Measurements from ENCODE around the gene TRPV2. TPM values are rescaled to one million over a fixed set of nuclear protein-coding genes. Genes with fewer than 3 reads are reported as not detected.

TRPV2 gene
- total and polyA plus RNA-seq, 7 donors, result 1.6 to 10.3 (median 3.9) TPM

GRCh38 chr17:16475179-16475704 lies 59.9 kb downstream of the TRPV2 start:
- H3K4me1 ChIP-seq, result peaks cover 5% of the 10 kb centered on the region
- WGBS, 3 donors, result 88 to 93% (median 91%) methylated on average over 4 of the region's 4 CpGs
- H3K36me3 ChIP-seq (ENCODE audit: insufficient read depth in 1 of 2, low read depth in 1 of 2), result no peaks in the 10 kb centered on the region
- ATAC-seq (no peak), DNase-seq (no peak)
- H3K27ac ChIP-seq, result no peak overlapping the region
- no peak overlapping the region for H3K4me3 ChIP-seq
- H3K9me3 ChIP-seq, result no peaks in the 10 kb centered on the region
- peaks cover 0 to 4% (median 0%) of the 10 kb centered on the region in 3 donors for H3K27me3 ChIP-seq (ENCODE audit: insufficient read depth in 3 of 3, low read length in 2 of 3)
- intact Hi-C loops (cut with DNase I), result no loop called here
- TF ChIP-seq CTCF (IDR thresholded peaks at IDR 0.05), result no peak

GRCh38 chr17:16477255-16477654 lies 61.9 kb downstream of the TRPV2 start:
- no peak overlapping the region for H3K4me3 ChIP-seq
- no peaks in the 10 kb centered on the region for H3K27me3 ChIP-seq (ENCODE audit: insufficient read depth in 3 of 3, low read length in 2 of 3)
- intact Hi-C loops (cut with DNase I), result no loop called here
- H3K9me3 ChIP-seq, result no peaks in the 10 kb centered on the region
- DNase-seq (peak in 1 of 2 donors; percentile 50), ATAC-seq (peak; percentile 48 to 75 (median 62))
- TF ChIP-seq CTCF (IDR thresholded peaks at IDR 0.05), result no peak
- H3K4me1 ChIP-seq, result no peaks in the 10 kb centered on the region
- H3K27ac ChIP-seq, result peak overlapping the region; percentile 16
- H3K36me3 ChIP-seq (ENCODE audit: insufficient read depth in 1 of 2, low read depth in 1 of 2), result no peaks in the 10 kb centered on the region
- 47 to 58% (median 55%) methylated on average over 5 of the region's 5 CpGs for WGBS, 3 donors

- H3K27me3 ChIP-seq (ENCODE audit: insufficient read depth in 3 of 3, low read length in 2 of 3), result no peaks in the 10 kb centered on the region
- no peak for TF ChIP-seq CTCF (IDR thresholded peaks at IDR 0.05)
- ATAC-seq, result no peak
- H3K4me1 ChIP-seq, result no peaks in the 10 kb centered on the region
- no peak for DNase-seq
- peak overlapping the region; percentile 16 for H3K27ac ChIP-seq
- H3K4me3 ChIP-seq, result no peak overlapping the region
- no peaks in the 10 kb centered on the region for H3K9me3 ChIP-seq
- 78 to 92% (median 88%) methylated on average over 8 of the region's 8 CpGs for WGBS, 3 donors
- H3K36me3 ChIP-seq (ENCODE audit: insufficient read depth in 1 of 2, low read depth in 1 of 2), result no peaks in the 10 kb centered on the region
- intact Hi-C loops (cut with DNase I), result no loop called here
These were observed 62.3 kb downstream of the TRPV2 start for GRCh38 chr17:16477666-16478065.

GRCh38 chr17:16478649-16479048 lies 63.3 kb downstream of the TRPV2 start:
- no peak for TF ChIP-seq CTCF (IDR thresholded peaks at IDR 0.05)
- intact Hi-C loops (cut with DNase I), result no loop called here
- DNase-seq (no peak), ATAC-seq (no peak)
- Histone ChIP-seq H3K27ac (no peak overlapping the region), H3K4me3 (no peak overlapping the region), H3K27me3 (ENCODE audit: insufficient read depth in 3 of 3, low read length in 2 of 3) (no peaks in the 10 kb centered on the region), H3K9me3 (no peaks in the 10 kb centered on the region), H3K4me1 (no peaks in the 10 kb centered on the region), H3K36me3 (ENCODE audit: insufficient read depth in 1 of 2, low read depth in 1 of 2) (no peaks in the 10 kb centered on the region)
- WGBS, 3 donors, result 85 to 89% (median 88%) methylated on average over 6 of the region's 6 CpGs

GRCh38 chr17:16479264-16479663 lies 63.9 kb downstream of the TRPV2 start:
- H3K27ac ChIP-seq, result no peak overlapping the region
- 90 to 97% (median 95%) methylated on average over 2 of the region's 2 CpGs for WGBS, 3 donors
- no peak for ATAC-seq
- no peaks in the 10 kb centered on the region for H3K9me3 ChIP-seq
- intact Hi-C loops (cut with DNase I), result no loop called here
- no peak for DNase-seq
- no peaks in the 10 kb centered on the region for H3K27me3 ChIP-seq (ENCODE audit: insufficient read depth in 3 of 3, low read length in 2 of 3)
- no peak for TF ChIP-seq CTCF (IDR thresholded peaks at IDR 0.05)
- no peaks in the 10 kb centered on the region for H3K36me3 ChIP-seq (ENCODE audit: insufficient read depth in 1 of 2, low read depth in 1 of 2)
- no peak overlapping the region for H3K4me3 ChIP-seq
- H3K4me1 ChIP-seq, result no peaks in the 10 kb centered on the region
